A549 treated with AZD9567 at 1 μM for 4 hours (cell line): ENCODE measurements around the gene CNST. TPM values are rescaled to one million over a fixed set of nuclear protein-coding genes. Genes with fewer than 3 reads are reported as not detected.

Source experiments
- total RNA-seq: library from RNA; stranded (reverse); fragments of 200-300 nt; extraction: Qiagen RNA extraction; gene quantifications from 5 replicates; pipeline ENCODE4 v1.2.3, GENCODE V29; 2022; ENCODE audit not compliant: insufficient read depth

CNST gene, protein sequence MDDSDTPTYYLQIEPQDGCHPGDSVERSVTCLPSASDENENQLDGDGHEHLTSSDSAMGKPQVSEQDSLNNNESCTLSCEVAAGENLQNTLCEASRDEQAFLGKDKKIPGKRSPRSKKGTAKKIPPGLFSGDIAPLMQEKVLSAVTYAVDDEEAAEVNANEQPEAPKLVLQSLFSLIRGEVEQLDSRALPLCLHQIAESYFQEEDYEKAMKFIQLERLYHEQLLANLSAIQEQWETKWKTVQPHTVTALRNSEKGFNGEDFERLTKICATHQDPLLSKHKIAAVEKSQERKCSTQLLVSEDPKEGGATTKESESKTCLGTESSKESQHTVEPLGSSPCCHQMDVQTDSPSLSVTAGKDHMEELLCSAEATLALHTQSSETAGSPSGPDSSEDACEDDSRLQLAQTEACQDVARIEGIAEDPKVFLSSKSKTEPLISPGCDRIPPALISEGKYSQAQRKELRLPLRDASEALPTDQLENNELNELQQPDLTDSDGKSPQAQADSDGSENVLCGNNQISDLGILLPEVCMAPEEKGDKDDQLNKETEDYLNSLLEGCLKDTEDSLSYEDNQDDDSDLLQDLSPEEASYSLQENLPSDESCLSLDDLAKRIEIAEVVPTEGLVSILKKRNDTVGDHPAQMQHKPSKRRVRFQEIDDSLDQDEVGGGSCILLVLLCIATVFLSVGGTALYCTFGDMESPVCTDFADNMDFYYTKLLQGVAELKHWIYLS
- total RNA-seq = 7.5 to 10.3 TPM (median 8.4 TPM) in 5 replicates

DNA sequence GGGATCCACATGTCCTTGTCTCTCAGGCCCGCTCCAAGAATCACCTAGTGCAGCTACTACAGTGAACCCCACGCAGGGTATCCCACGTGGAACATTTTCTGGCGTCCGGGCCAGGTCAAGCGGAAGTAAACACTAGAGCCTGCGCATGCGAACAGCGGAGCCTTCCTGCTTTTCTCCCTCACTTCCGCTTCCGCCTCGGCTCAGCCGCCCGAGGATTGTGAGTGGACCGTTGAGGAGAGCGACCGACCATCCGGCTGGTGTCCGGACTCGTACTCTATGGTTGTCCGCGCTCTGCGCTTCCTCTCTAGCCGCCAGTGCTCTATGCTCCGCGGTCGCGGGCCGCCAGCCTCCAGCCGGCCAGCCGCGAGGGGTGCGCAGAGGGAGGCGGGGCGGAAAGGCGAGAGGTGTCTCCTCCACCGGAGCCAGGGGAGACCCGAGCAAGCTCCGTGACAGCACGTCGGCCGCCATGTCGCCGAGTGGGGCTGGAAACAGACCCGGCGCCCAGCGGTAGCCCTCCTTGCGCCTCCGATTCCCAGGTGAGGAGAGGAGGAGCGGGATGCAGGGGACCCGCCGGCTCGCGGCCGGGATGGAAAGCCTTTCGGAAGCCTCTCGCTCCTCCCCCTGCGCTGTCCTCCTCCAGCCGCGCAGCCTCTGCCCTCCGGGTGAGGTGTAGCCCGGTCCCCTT, at the start of gene CNST, which contains the start of gene TFB2M:
TSS of gene CNST (plus strand) at position 329 of the 685 bp plus-strand sequence. CDS start 25,107 bp downstream, outside the sequence.
TSS of gene TFB2M (minus strand) at position 134 of the 685 bp plus-strand sequence. CDS start at position 11, 123 bp downstream.

Other genes with a start within 250 kb of the CNST start
- gene SMYD3, start 59.2 kb upstream of the CNST start, total RNA-seq = 11.3 to 13.2 TPM (median 12.7 TPM) in 5 replicates
- 33.8 to 37.9 TPM (median 35.4 TPM) in 5 replicates for gene TFB2M, start 195 bp upstream of the CNST start, total RNA-seq
- gene SCCPDH, start 158.0 kb downstream of the CNST start, total RNA-seq = 44.2 to 49.6 TPM (median 46.7 TPM) in 5 replicates